Neural progenitor cell (in vitro differentiated cells): ENCODE data around the gene FRA10AC1.

Source experiments
- CTCF ChIP-seq: fragments of 200-600 bp; sonication (generic); IDR thresholded peaks from 2 replicates; pipeline ENCODE4 v1.5.1; 2017; ENCODE audit warnings: antibody characterized with exemption, mild to moderate bottlenecking
- EZH2phosphoT487 ChIP-seq: fragments of 200-600 bp; sonication (generic); IDR thresholded peaks from 2 replicates; pipeline ENCODE4 v1.6.1; 2017; ENCODE audit warnings: antibody characterized with exemption

DNA sequence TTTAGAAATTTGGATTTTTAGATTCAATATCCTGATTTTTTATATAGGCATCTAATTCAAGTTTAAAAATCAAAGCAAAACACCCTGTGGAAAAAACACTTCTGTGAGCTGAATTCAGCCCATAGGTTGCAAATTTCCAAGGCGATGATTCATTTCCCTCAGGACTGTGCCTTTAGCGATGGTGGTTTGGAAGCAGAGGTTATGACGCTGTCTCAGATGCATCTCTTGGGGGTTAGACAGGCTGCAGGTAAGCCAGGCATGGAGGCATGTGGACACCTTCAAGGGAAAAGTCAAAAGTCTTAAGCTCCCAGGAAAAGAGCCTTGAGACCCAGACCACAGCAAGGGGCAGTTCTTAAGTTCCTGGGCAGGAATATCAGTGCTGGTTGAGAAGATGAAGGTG, 9.5 kb upstream of the FRA10AC1 start:
- TF ChIP-seq EZH2phosphoT487 = no peak
- no peak for TF ChIP-seq CTCF
